Gastrocnemius medialis (tissue), 4 donors: Measurements from ENCODE around the gene PNPLA6. TPM values are rescaled to one million over a fixed set of nuclear protein-coding genes. Genes with fewer than 3 reads are reported as not detected.

Experiments
- ATAC-seq, 2 donors: fragments of 150-250 bp; one replicate each; pipeline ENCODE4 v1.9.1; 2016
- DNase-seq, 2 donors: peaks; one replicate each; pipeline ENCODE4 v3.0.0-alpha.2; 2019
- H3K27ac ChIP-seq, 4 donors: fragments of 200-600 bp; sonication (generic); 1 replicate in 1 of 4; 2 replicates in 3 of 4; pipeline ENCODE4 v1.5.1; 2016 to 2018; ENCODE audit warnings: mild to moderate bottlenecking in 2 of 4, moderate library complexity in 1 of 4
- H3K27me3 ChIP-seq, 3 donors: fragments of 200-600 bp; sonication (generic) in 2 of 3; 1 replicate in 1 of 3; 2 replicates in 2 of 3; pipeline versions ENCODE4 v1.5.1 to v1.6.0; 2016 to 2019; ENCODE audit warnings: mild to moderate bottlenecking in 1 of 3, moderate library complexity in 1 of 3
- H3K36me3 ChIP-seq, 2 donors: fragments of 200-600 bp; sonication (generic) in 1 of 2; one replicate each; pipeline ENCODE4 v1.5.1; 2017 to 2018
- H3K4me1 ChIP-seq, 2 donors: fragments of 200-600 bp; sonication (generic) in 1 of 2; one replicate each; pipeline ENCODE4 v1.5.1; 2016 to 2017; ENCODE audit warnings: mild to moderate bottlenecking in 2 of 2
- H3K4me3 ChIP-seq, 4 donors: fragments of 200-600 bp; sonication (generic) in 3 of 4; 1 replicate in 1 of 4; 2 replicates in 3 of 4; pipeline ENCODE4 v1.5.1; 2016 to 2019; ENCODE audit warnings: mild to moderate bottlenecking in 2 of 4
- H3K9me3 ChIP-seq, 3 donors: fragments of 200-600 bp; sonication (generic) in 2 of 3; 1 replicate in 1 of 3; 2 replicates in 2 of 3; pipeline ENCODE4 v1.5.1; 2016 to 2019
- POLR2A ChIP-seq, 2 donors: fragments of 450-650 bp; IDR thresholded peaks; one replicate each; pipeline ENCODE4 v1.6.1; 2017; ENCODE audit warnings: antibody characterized with exemption in 2 of 2, mild to moderate bottlenecking in 2 of 2, moderate library complexity in 2 of 2
- in situ Hi-C, 4 donors: fragments of 200-750 bp; cut with MboI; loops; one replicate each; pipeline versions ENCODE4 v1.15.0 to v1.8.0; 2017; ENCODE audit warnings: low sequenced_read_pairs in 4 of 4
- intact Hi-C: fragments of 100-400 bp; cut with DNase I; formaldehyde crosslinking; loops from one replicate; pipeline ENCODE4 v1.15.1; 2023; ENCODE audit warnings: low total_unique reads
- total RNA-seq, 4 donors: library from RNA; depleted of rRNA; stranded (reverse); fragments of >200 nt; gene quantifications; one replicate each; pipeline versions ENCODE4 v1.1.0 to v1.2.3, GENCODE V29; 2016
- TF ChIP-seq, protein P1 (sequence below), 5 experiments: fragments of 450-650 bp in 3 of 5; fragments of 200-600 bp in 2 of 5; sonication (generic) in 2 of 5; IDR thresholded peaks in 4 of 5; conservative IDR thresholded peaks in 1 of 5; 1 replicate in 4 of 5; 2 replicates in 1 of 5; pipeline ENCODE4 v1.5.1; 2016 to 2019; ENCODE audit warnings: antibody characterized with exemption in 5 of 5, mild to moderate bottlenecking in 3 of 5, moderate library complexity in 3 of 5

Gene PNPLA6
- total RNA-seq, 4 donors from 2014 or later, result 61.4 to 101 (median 75.1) TPM

DNA sequence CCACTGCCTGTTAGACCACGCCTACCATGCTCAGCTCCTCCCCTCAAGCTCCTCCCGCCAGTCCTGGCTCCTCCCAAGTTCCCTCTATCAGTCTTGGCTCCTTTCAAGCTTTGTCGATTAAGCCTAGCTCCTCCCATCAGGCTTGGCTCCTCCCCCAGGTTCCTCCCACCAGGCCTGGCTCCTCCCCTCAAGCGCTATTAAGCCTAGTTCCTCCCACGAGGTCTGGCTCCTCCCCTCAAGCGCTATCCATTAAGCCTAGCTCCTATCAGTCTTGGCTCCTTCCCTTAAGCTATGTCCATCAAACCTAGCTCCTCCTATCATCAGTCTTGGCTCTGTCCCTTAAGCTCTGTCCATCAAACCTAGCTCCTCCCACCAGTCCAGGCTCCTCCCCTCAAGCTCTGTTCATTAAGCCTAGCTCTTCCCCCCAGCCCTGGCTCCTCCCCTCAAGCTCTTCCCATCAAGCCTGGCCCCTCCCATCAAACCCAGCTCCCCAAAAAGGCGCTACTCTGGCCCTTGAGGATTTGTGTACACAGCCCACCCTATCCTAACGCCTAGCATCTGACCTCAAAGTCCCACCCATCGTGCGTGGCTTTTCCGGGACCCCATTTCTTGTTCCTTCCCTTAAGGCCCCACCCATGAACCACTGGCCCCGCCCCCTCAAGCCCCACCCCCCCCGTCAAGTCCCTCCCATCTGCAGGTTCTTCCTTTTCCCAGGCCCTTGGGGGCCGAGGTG, 70.1 kb downstream of the PNPLA6 start:
- in situ Hi-C loops, result no loop called here

DNA sequence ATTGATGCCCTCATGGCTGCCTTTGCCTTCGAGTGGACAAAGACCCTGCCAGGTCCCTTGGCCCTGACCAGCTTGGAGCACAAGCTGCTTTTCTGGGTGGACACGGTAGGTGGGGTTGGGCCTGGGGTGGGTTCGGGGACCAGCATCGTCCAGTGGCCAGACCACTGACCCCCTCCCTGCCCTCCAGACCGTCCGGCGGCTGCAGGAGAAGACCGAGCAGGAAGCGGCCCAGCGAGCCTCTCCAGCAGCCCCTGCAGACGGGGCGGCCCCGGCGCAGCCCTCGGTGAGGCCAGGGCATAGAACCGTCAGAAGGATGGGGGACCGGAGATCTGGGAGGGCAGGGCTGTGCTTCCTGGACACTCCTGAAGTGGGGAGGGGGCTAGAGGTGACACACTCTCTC, 70.8 kb downstream of the PNPLA6 start:
- Histone ChIP-seq H3K9me3 (no peaks in the 10 kb centered on the region), H3K36me3 (no peaks in the 10 kb centered on the region), H3K4me3 (no peak overlapping the region), H3K27me3 (peaks cover 3 to 8% (median 6%) of the 10 kb centered on the region in 3 donors), H3K4me1 (no peaks in the 10 kb centered on the region), H3K27ac (no peak overlapping the region)
- in situ Hi-C loops (no loop called here), intact Hi-C loops (no loop called here)
- TF ChIP-seq, protein P1, sequence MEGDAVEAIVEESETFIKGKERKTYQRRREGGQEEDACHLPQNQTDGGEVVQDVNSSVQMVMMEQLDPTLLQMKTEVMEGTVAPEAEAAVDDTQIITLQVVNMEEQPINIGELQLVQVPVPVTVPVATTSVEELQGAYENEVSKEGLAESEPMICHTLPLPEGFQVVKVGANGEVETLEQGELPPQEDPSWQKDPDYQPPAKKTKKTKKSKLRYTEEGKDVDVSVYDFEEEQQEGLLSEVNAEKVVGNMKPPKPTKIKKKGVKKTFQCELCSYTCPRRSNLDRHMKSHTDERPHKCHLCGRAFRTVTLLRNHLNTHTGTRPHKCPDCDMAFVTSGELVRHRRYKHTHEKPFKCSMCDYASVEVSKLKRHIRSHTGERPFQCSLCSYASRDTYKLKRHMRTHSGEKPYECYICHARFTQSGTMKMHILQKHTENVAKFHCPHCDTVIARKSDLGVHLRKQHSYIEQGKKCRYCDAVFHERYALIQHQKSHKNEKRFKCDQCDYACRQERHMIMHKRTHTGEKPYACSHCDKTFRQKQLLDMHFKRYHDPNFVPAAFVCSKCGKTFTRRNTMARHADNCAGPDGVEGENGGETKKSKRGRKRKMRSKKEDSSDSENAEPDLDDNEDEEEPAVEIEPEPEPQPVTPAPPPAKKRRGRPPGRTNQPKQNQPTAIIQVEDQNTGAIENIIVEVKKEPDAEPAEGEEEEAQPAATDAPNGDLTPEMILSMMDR (IDR thresholded peaks at IDR 0.05 in 4 of 5, conservative IDR thresholded peaks at IDR 0.05 in 1 of 5), result no peak
- no peak for TF ChIP-seq POLR2A (IDR thresholded peaks at IDR 0.05)
- DNase-seq (no peak), ATAC-seq (no peak)

More for the DNA sequence above, 70.1 kb downstream of the PNPLA6 start:
- no peak overlapping the region for H3K4me3 ChIP-seq
- H3K27me3 ChIP-seq, result peaks cover 3 to 8% (median 6%) of the 10 kb centered on the region in 3 donors
- H3K4me1 ChIP-seq, result no peaks in the 10 kb centered on the region
- H3K9me3 ChIP-seq, result no peaks in the 10 kb centered on the region
- no peaks in the 10 kb centered on the region for H3K36me3 ChIP-seq
- TF ChIP-seq, protein P1 (IDR thresholded peaks at IDR 0.05 in 4 of 5, conservative IDR thresholded peaks at IDR 0.05 in 1 of 5), result no peak
- no peak for TF ChIP-seq POLR2A (IDR thresholded peaks at IDR 0.05)
- H3K27ac ChIP-seq, result no peak overlapping the region
- DNase-seq (no peak), ATAC-seq (no peak)
- intact Hi-C loops, result no loop called here

DNA sequence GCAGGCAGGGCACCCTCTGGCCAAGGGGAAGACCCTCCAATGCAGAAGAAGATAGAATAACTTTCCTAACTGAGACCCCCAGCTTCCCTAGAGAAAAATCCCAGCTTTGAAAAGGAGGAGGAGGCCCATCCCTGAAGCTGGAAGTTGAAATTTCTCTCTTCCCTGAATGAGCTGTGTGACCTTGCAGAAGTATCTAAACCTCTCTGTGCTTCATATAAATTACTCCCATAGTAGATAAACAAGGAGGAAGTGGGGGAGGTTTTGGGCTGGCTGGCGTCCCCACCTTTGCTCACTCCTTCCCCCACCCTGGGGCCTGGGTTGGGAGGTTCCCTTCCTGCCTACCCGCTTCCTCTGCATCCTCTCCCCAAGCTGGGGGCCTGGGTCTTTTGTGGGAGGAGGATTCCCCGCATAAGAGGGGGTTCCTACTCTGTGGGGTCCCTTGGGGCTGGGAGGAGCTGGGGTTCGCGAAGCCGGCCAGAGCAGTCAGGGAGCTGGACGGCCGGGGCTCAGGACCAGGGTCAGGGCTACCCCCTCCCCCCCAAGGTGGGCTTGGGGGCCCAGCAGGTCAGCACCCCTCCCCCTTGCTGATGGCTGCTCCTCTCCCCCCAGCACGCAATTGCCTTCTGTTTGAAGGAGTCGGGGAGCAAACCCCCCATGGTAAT, 71.8 kb downstream of the PNPLA6 start:
- TF ChIP-seq, protein P1 (IDR thresholded peaks at IDR 0.05 in 4 of 5, conservative IDR thresholded peaks at IDR 0.05 in 1 of 5), result no peak
- TF ChIP-seq POLR2A (IDR thresholded peaks at IDR 0.05), result no peak
- in situ Hi-C loops, result no loop called here

DNA sequence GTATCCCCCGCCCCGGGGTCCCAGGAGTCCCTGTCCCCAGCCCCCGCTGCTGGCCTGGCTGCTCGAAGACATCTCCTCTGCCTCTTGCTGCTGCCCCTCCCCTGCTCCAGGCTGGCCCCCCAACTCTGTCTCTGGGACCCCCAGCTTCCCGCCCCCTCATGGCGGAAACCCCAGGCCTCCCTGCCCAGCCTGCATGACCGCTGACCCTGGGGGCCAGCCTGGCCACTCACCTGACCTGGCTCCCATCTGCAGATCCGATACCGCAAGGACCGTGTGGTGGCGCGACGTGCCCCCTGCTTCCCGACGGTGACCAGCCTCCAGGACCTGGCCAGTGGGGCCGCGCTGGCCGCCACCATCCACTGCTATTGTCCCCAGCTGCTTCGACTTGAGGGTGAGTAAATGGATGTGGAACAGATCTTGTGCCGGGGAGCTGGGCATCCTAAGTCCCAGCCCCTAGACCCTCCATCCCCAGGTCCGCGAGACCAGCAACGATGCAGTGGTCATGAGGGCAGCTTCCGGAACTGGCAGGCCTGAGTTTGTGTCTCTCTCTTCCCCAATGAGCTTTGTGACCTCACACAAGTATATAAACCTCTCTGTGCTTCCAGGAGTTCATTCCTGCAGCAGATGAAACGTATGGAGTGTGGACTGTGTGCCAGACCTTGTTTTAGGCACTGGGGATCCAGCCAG, 72.5 kb downstream of the PNPLA6 start:
- Histone ChIP-seq H3K4me3 (no peak overlapping the region), H3K27ac (no peak overlapping the region), H3K4me1 (no peaks in the 10 kb centered on the region), H3K27me3 (peaks cover 0 to 3% (median 0%) of the 10 kb centered on the region in 3 donors), H3K9me3 (no peaks in the 10 kb centered on the region), H3K36me3 (no peaks in the 10 kb centered on the region)
- TF ChIP-seq POLR2A (IDR thresholded peaks at IDR 0.05), result no peak
- TF ChIP-seq, protein P1 (IDR thresholded peaks at IDR 0.05 in 4 of 5, conservative IDR thresholded peaks at IDR 0.05 in 1 of 5), result no peak
- intact Hi-C loops, result no loop called here
- no peak for DNase-seq
- in situ Hi-C loops, result no loop called here
- no peak for ATAC-seq

More for the DNA sequence above, 71.8 kb downstream of the PNPLA6 start:
- Histone ChIP-seq H3K27me3 (peaks cover under 1 to 6% (median 3%) of the 10 kb centered on the region in 3 donors), H3K36me3 (no peaks in the 10 kb centered on the region), H3K27ac (no peak overlapping the region), H3K4me1 (no peaks in the 10 kb centered on the region), H3K4me3 (no peak overlapping the region), H3K9me3 (no peaks in the 10 kb centered on the region)
- intact Hi-C loops, result no loop called here
- DNase-seq (no peak), ATAC-seq (no peak)
